Smooth muscle cell of the brain vasculature (primary cell): ENCODE measurements around the gene HOXC12.

Experiments
- DNase-seq: peaks from one replicate; pipeline ENCODE4 v3.0.0-alpha.2; 2012; ENCODE audit warnings: low read depth, low spot score

The HOXC12 gene

GRCh38 chr12:54007538-54008259, 53.0 kb downstream of the HOXC12 start:
- DNase-seq = no peak

DNA sequence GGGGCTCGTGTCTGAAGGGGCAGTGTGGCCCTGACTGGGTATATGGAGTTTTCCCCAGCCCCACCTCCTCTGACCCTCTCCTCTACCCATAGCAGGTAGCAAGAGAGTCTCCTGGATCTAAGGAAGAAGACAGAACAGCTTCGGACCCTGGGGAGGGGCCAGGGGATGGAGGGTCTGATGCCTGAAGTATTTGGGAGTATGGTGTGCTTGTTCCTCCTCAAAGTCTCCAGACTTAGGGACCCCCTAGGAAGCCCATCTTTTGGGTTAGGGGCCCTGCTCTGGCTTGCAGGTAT, 53.5 kb downstream of the HOXC12 start:
- DNase-seq = no peak
